Erythroblast (primary cell): ENCODE results near the gene CCNG2.

Experiments used
- GATA1 ChIP-seq: IDR thresholded peaks from 2 replicates; pipeline ENCODE4 v1.6.1; 2011; ENCODE audit warnings: low read depth, mild to moderate bottlenecking, control low read depth, low read length, moderate library complexity
- POLR2A ChIP-seq: IDR thresholded peaks from 2 replicates; pipeline ENCODE4 v1.6.1; 2011; ENCODE audit warnings: mild to moderate bottlenecking, low read length

- TF ChIP-seq POLR2A (no peak), GATA1 (no peak)
These were observed 36.0 kb upstream of the CCNG2 start for GRCh38 chr4:77120886-77121508.
